Testis (tissue), 3 donors: ENCODE data around the gene SLC39A8. TPM values are rescaled to one million over a fixed set of nuclear protein-coding genes. Genes with fewer than 3 reads are reported as not detected.

Experiments
- DNase-seq: peaks from one replicate; pipeline ENCODE4 v3.0.0-alpha.2; 2019
- H3K27ac ChIP-seq, 2 donors: fragments of 200-600 bp; sonication (generic); one replicate each; pipeline ENCODE4 v1.5.1; 2019
- H3K27me3 ChIP-seq: fragments of 200-600 bp; sonication (generic); one replicate; pipeline ENCODE4 v1.5.1; 2019
- H3K36me3 ChIP-seq: fragments of 200-600 bp; sonication (generic); one replicate; pipeline ENCODE4 v1.5.1; 2017; ENCODE audit warnings: low read depth; ENCODE audit errors: missing control alignments
- H3K4me1 ChIP-seq: fragments of 200-600 bp; sonication (generic); one replicate; pipeline ENCODE4 v1.5.1; 2019
- H3K4me3 ChIP-seq, 2 donors: fragments of 200-600 bp; sonication (generic); one replicate each; pipeline ENCODE4 v1.5.1; 2017 to 2019
- H3K9me3 ChIP-seq: fragments of 200-600 bp; sonication (generic); one replicate; pipeline ENCODE4 v1.5.1; 2017
- POLR2A ChIP-seq: fragments of 450-650 bp; IDR thresholded peaks from one replicate; pipeline ENCODE4 v1.6.1; 2017; ENCODE audit warnings: antibody characterized with exemption, mild to moderate bottlenecking, moderate library complexity
- WGBS, 2 donors: methylation state at CpG; one replicate each; pipeline ENCODE4 v1.1.5; 2018; 5-methylcytosine and 5-hydroxymethylcytosine counted together
- intact Hi-C: fragments of 100-400 bp; cut with DNase I; formaldehyde crosslinking; loops from one replicate; pipeline ENCODE4 v1.15.1; 2023; ENCODE audit warnings: low total_unique reads
- polyA plus RNA-seq: library from polyadenylated mRNA; stranded (reverse); fragments of 350-450 nt; fragmentation: Illumina TruSeq; extraction: RNeasy Lipid Tissue Mini Kit (QIAGEN cat#74804); gene quantifications from one replicate; pipeline ENCODE4 v1.2.3, GENCODE V29; 2014; ENCODE audit warnings: low read depth, low replicate concordance; ENCODE audit not compliant: insufficient read depth
- total RNA-seq, 2 donors: library from RNA; depleted of rRNA; stranded (reverse); fragments of >200 nt; gene quantifications; one replicate each; pipeline ENCODE4 v1.2.3, GENCODE V29; 2016
- TF ChIP-seq, protein P1 (sequence below), 3 experiments: fragments of 450-650 bp in 2 of 3; fragments of 200-600 bp in 1 of 3; sonication (generic) in 1 of 3; IDR thresholded peaks; one replicate each; pipeline ENCODE4 v1.5.1; 2016 to 2019; ENCODE audit warnings: antibody characterized with exemption in 3 of 3, mild to moderate bottlenecking in 2 of 3, moderate library complexity in 1 of 3

SLC39A8 gene
- total and polyA plus RNA-seq, 3 donors from 2014 or later = 4.5 to 5.8 (median 5.3) TPM

DNA sequence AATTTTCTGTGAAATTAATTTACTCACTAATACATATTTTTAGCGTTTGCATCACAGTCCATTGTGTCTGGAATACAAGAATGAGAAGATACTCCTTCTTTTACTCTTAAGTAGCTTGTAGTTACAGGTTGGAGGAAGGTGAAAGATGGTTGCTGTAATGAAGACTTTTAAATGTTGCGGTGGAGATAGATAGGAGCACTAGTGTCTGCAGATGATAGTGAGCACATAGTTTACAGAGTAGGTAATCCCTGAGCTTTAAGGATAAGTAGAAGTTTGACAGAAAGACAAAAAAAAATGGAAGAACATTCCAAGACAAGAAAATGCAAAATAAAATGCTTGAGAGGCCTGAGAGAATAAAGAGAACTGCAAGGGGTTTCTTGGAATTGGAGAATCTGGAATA lies 5.4 kb upstream of the SLC39A8 start:
- no peak for DNase-seq
- H3K4me3 ChIP-seq = no peak overlapping the region
- no peak overlapping the region for H3K27ac ChIP-seq
- peaks cover 4% of the 10 kb centered on the region for H3K4me1 ChIP-seq
- 89 to 94% methylated on average over 2 of the region's 2 CpGs for WGBS, 2 donors
- TF ChIP-seq, protein P1, sequence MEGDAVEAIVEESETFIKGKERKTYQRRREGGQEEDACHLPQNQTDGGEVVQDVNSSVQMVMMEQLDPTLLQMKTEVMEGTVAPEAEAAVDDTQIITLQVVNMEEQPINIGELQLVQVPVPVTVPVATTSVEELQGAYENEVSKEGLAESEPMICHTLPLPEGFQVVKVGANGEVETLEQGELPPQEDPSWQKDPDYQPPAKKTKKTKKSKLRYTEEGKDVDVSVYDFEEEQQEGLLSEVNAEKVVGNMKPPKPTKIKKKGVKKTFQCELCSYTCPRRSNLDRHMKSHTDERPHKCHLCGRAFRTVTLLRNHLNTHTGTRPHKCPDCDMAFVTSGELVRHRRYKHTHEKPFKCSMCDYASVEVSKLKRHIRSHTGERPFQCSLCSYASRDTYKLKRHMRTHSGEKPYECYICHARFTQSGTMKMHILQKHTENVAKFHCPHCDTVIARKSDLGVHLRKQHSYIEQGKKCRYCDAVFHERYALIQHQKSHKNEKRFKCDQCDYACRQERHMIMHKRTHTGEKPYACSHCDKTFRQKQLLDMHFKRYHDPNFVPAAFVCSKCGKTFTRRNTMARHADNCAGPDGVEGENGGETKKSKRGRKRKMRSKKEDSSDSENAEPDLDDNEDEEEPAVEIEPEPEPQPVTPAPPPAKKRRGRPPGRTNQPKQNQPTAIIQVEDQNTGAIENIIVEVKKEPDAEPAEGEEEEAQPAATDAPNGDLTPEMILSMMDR (IDR thresholded peaks at IDR 0.05) = no peak
- no peak for TF ChIP-seq POLR2A
- intact Hi-C loops = loop anchor here (10.0 kb wide), 1 partner anchor 584 kb away; no protein-coding TSS in a partner anchor
- H3K27me3 ChIP-seq = no peaks in the 10 kb centered on the region
- no peaks in the 10 kb centered on the region for H3K36me3 ChIP-seq
- no peaks in the 10 kb centered on the region for H3K9me3 ChIP-seq

DNA sequence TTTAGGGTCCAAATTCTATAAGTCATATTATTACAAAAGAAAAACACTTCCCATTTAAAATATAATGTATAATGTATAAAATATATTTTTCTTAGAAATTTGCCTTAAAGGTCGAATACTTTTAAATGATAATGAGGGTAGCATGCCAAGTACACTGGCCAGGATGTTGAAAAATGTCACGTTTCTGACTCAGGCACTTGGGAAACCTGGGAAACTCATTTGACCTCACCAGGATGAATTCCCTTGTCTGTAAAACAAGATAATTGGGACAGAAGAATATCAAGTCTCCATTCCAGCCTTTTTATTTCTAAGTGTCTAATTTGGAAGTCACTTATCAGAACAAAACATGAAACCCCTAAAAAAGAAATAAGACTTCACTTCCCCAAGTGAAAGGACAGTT lies 3.4 kb upstream of the SLC39A8 start:
- H3K9me3 ChIP-seq = no peaks in the 10 kb centered on the region
- intact Hi-C loops = no loop called here
- no peaks in the 10 kb centered on the region for H3K36me3 ChIP-seq
- TF ChIP-seq, protein P1 (IDR thresholded peaks at IDR 0.05) = no peak
- TF ChIP-seq POLR2A = no peak
- H3K27me3 ChIP-seq = no peaks in the 10 kb centered on the region
- H3K27ac ChIP-seq = no peak overlapping the region
- H3K4me1 ChIP-seq = peaks cover 5% of the 10 kb centered on the region
- no peak for DNase-seq
- no peak overlapping the region for H3K4me3 ChIP-seq
- WGBS, 2 donors = 68 to 74% methylated on average over 2 of the region's 2 CpGs

DNA sequence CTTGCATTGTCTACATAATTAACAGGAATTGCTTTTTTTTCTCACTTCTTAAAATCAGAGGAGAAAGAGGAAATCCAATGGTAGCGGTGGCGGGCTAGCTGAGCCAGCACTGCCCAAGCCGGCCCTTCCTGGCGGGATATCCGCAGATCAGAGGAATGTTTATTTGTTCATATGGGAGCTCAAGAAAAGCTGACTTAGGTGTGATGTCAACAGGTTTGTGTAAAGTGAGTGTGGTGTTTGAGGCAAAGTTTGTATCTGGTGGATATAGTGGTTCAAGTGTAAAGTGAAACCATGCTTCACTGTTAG lies 466 bp upstream of the SLC39A8 start:
- intact Hi-C loops = no loop called here
- H3K4me3 ChIP-seq = peak overlapping the region; percentile 65 to 68
- no peaks in the 10 kb centered on the region for H3K36me3 ChIP-seq
- peak overlapping the region; percentile 4 to 71 for H3K27ac ChIP-seq
- WGBS, 2 donors = 7 to 13% methylated on average over 5 of the region's 5 CpGs
- no peaks in the 10 kb centered on the region for H3K27me3 ChIP-seq
- TF ChIP-seq, protein P1 (IDR thresholded peaks at IDR 0.05) = no peak
- no peak for TF ChIP-seq POLR2A
- H3K9me3 ChIP-seq = no peaks in the 10 kb centered on the region
- peaks cover 7% of the 10 kb centered on the region for H3K4me1 ChIP-seq
- DNase-seq = no peak

DNA sequence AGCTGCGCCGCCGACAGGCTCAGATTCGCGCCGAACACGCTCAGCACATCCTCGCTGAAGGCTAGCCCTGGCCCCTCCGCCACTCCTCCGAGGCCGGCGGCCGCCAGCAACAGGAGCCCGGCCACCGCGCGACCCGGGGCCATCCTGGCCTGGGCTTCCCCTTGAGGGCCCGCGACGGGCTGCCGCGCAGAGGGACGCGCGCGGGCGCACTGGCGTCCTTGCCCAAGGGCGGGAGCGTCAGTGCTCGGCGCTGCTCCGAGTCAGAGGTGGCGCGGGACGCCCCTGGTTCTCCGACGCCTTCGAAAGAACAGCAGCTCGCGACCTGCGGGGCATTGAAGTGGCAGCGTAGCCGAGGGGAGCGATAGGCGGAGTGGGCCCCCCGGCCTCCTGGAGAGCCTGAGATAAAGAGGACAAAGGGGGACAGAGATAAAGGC lies 745 bp downstream of the SLC39A8 start:
- no peaks in the 10 kb centered on the region for H3K27me3 ChIP-seq
- H3K4me3 ChIP-seq = peak overlapping the region; percentile 65 to 68
- no peak for TF ChIP-seq POLR2A
- TF ChIP-seq, protein P1 (IDR thresholded peaks at IDR 0.05) = no peak
- no peaks in the 10 kb centered on the region for H3K36me3 ChIP-seq
- WGBS, 2 donors = 0% methylated on average over 11 to 28 of the region's 48 CpGs
- peaks cover 7% of the 10 kb centered on the region for H3K4me1 ChIP-seq
- H3K27ac ChIP-seq = peak overlapping the region; percentile 4 to 71
- H3K9me3 ChIP-seq = no peaks in the 10 kb centered on the region
- intact Hi-C loops = no loop called here
- DNase-seq = peak; percentile 72

DNA sequence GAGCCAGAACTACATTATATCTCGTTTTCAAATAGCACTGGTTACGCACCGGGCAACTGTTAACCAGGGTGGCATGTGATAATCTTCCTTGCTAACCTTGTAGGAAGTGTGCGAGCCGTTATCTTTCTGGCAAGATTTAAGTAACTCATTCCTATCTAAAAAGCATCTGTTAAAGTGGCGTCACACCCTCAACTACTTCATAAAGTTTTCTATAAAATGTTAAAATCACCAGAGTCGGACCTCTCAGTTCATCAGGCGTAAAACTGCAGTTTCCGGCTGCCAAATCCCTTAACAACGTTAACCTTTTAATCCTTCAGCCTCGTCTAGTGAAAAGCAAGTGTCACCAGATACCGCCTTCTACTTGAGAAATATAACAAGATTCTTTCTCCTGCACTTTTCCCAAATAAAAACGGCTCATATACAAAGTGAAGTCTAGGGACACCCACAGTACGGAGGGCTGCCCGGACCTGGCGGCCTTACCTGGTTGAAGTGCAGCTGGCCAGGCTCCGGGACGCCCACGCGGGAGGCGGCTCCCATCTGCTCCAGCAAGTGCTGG lies 1.2 kb downstream of the SLC39A8 start:
- Histone ChIP-seq H3K9me3 (no peaks in the 10 kb centered on the region), H3K27me3 (no peaks in the 10 kb centered on the region), H3K4me3 (peak overlapping the region; percentile 65 to 68), H3K27ac (peak overlapping the region; percentile 4 to 71), H3K4me1 (peaks cover 7% of the 10 kb centered on the region), H3K36me3 (no peaks in the 10 kb centered on the region)
- no peak for TF ChIP-seq POLR2A
- TF ChIP-seq, protein P1 (IDR thresholded peaks at IDR 0.05) = no peak
- WGBS, 2 donors = 4 to 9% methylated on average over 16 to 21 of the region's 21 CpGs
- no peak for DNase-seq
- intact Hi-C loops = no loop called here
